ENCODE results near the gene PGA5.

Gene PGA5

DNA sequence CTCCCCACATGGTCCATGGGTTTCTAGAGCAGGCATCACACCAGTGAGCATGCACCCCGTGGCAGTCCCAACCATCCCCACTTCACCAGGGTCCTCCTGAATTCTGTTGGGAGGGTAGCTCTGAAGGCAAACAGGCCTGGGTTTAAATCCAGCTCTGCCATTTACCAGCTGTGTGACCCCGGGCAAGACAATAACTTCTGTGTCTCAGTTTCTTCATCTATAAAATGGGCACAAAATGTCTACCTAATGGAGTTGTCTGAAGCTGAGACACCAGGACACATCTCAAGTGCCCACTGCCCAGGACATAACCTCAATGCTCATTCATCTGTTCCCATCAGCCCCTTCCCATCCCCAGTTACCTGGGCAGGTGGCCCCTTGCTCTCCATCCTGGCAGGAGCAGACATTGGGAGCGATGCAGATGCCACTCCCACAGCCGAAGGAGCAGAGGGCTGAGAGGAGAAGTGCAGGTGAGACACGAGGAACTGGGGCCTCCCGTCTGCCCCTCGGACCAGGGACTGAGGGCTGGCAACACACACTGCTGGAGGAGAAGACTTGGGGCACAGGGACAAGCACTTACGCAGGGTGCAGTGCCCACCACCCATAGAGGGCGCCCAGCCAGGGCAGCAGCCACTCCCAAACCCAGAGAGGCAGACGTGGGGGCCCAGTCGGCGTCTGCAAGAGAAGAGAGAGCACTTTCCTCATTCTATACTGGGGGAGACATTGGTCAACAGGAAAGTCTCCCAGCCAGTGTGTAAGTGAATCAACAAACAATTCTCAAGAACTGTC is 50.1 kb downstream of the PGA5 start:
- Histone ChIP-seq H3K9me2 (replicated peaks; ENCODE audit: low read depth, low read length) (no peaks in the 10 kb centered on the region), H2AFZ (ENCODE audit: low read length) (no peak overlapping the region), H3K27me3 (ENCODE audit: insufficient read depth, low read length, poor library complexity, severe bottlenecking) (no peaks in the 10 kb centered on the region), H3K4me2 (ENCODE audit: low read depth, low read length, poor library complexity, severe bottlenecking) (no peak overlapping the region), H3K4me3 (ENCODE audit: low read length, poor library complexity, severe bottlenecking) (no peak overlapping the region), H3K36me3 (ENCODE audit: insufficient read depth, low read length) (no peaks in the 10 kb centered on the region), H3F3A (ENCODE audit: low read depth) (no peaks in the 10 kb centered on the region), H4K20me1 (ENCODE audit: insufficient read depth, low read length, poor library complexity, severe bottlenecking) (no peaks in the 10 kb centered on the region), H3K9me3 (ENCODE audit: insufficient read depth, low read depth, low read length) (no peaks in the 10 kb centered on the region), H3K79me2 (ENCODE audit: insufficient read depth, low read length) (no peaks in the 10 kb centered on the region), H3K4me1 (ENCODE audit: insufficient read depth, low read length, poor library complexity, severe bottlenecking) (peaks cover 12% of the 10 kb centered on the region), H3K9ac (ENCODE audit: low read depth, low read length, poor library complexity, severe bottlenecking) (no peak overlapping the region)
- TF ChIP-seq EZH2phosphoT487 (IDR thresholded peaks at IDR 0.05; ENCODE audit: borderline replicate concordance), result no peak
- TF ChIP-seq, protein P1, sequence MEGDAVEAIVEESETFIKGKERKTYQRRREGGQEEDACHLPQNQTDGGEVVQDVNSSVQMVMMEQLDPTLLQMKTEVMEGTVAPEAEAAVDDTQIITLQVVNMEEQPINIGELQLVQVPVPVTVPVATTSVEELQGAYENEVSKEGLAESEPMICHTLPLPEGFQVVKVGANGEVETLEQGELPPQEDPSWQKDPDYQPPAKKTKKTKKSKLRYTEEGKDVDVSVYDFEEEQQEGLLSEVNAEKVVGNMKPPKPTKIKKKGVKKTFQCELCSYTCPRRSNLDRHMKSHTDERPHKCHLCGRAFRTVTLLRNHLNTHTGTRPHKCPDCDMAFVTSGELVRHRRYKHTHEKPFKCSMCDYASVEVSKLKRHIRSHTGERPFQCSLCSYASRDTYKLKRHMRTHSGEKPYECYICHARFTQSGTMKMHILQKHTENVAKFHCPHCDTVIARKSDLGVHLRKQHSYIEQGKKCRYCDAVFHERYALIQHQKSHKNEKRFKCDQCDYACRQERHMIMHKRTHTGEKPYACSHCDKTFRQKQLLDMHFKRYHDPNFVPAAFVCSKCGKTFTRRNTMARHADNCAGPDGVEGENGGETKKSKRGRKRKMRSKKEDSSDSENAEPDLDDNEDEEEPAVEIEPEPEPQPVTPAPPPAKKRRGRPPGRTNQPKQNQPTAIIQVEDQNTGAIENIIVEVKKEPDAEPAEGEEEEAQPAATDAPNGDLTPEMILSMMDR (conservative IDR thresholded peaks at IDR 0.05; ENCODE audit: low read length), result peak; percentile 52

DNA sequence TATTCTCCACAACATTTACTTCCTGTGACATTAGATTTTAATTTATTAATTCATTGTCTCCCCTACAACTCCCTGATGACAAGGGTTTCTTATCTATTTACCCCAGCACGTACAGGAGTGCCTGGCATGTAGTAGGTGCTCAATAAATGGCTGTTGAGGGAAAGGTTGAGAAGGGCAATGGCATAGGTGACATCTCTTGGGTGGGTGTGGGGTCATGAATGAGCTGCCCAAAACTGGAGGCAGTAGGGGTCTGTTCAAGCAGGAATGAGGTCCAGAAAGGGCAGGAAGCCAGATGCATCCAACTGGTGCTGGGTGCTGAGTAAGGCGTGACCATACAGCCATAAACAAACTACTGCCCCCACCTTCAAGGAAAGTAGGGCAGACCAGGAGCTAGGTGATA is 51.4 kb downstream of the PGA5 start:
- TF ChIP-seq, protein P1 (conservative IDR thresholded peaks at IDR 0.05; ENCODE audit: low read length), result no peak
- TF ChIP-seq EZH2phosphoT487 (IDR thresholded peaks at IDR 0.05; ENCODE audit: borderline replicate concordance), result no peak
- Histone ChIP-seq H3K4me1 (ENCODE audit: insufficient read depth, low read length, poor library complexity, severe bottlenecking) (peaks cover 12% of the 10 kb centered on the region), H3K79me2 (ENCODE audit: insufficient read depth, low read length) (no peaks in the 10 kb centered on the region), H3K4me2 (ENCODE audit: low read depth, low read length, poor library complexity, severe bottlenecking) (no peak overlapping the region), H3F3A (ENCODE audit: low read depth) (no peaks in the 10 kb centered on the region), H3K4me3 (ENCODE audit: low read length, poor library complexity, severe bottlenecking) (no peak overlapping the region), H3K9me3 (ENCODE audit: insufficient read depth, low read depth, low read length) (no peaks in the 10 kb centered on the region), H3K27me3 (ENCODE audit: insufficient read depth, low read length, poor library complexity, severe bottlenecking) (no peaks in the 10 kb centered on the region), H4K20me1 (ENCODE audit: insufficient read depth, low read length, poor library complexity, severe bottlenecking) (no peaks in the 10 kb centered on the region), H3K36me3 (ENCODE audit: insufficient read depth, low read length) (peaks cover under 1% of the 10 kb centered on the region; the same call in 1 of the 2 replicates), H3K9ac (ENCODE audit: low read depth, low read length, poor library complexity, severe bottlenecking) (no peak overlapping the region), H2AFZ (ENCODE audit: low read length) (no peak overlapping the region), H3K9me2 (replicated peaks; ENCODE audit: low read depth, low read length) (no peaks in the 10 kb centered on the region)

DNA sequence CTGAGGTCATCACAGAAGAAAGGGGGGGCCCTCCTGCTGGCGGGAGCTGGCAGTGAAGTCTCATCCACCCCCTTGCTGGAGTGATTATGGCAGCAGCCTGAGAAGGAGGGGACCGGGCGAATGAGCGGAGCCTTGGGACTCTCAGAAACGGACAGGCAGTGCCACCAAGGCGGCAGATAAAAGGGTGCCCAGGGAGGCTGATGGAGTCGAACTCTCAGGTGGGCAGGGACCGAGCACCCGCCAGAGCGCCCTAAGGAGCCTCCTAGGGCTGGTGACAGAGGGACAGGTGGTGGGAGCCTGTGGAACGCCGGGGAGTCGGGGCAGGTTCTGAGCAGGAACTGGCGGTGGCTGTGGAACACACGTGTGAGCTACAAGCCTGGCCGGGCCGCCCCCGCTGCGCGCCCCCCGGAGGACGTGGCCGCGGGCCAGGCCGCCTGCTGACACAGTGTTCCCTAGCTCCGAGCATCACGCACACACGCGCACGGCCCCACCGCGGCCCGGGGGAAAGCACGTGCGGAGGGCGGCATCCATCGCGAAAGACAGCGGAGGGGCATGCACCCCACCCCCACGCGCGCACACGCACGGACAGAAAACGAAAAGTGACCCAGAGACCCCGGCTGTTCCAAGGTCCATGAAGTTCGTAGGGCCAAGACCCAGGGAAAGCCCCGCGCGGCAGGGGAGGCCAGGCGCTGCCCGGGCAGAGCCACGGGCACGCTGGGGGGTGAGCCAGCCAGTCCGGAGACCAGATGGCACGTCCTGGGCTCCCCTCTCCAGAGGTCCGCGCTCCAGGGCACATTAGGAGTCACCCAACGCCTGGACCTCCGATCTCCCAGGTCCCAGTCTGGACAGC is 53.1 kb downstream of the PGA5 start:
- H2AFZ ChIP-seq (ENCODE audit: low read length), result peak overlapping the region; percentile 93
- H3K9ac ChIP-seq (ENCODE audit: low read depth, low read length, poor library complexity, severe bottlenecking), result peak overlapping the region; percentile 75
- peak overlapping the region; percentile 70 for H3K4me3 ChIP-seq (ENCODE audit: low read length, poor library complexity, severe bottlenecking)
- peaks cover 20% of the 10 kb centered on the region for H3K4me1 ChIP-seq (ENCODE audit: insufficient read depth, low read length, poor library complexity, severe bottlenecking)
- peak overlapping the region; percentile 89 for H3K4me2 ChIP-seq (ENCODE audit: low read depth, low read length, poor library complexity, severe bottlenecking)
- no peaks in the 10 kb centered on the region for H4K20me1 ChIP-seq (ENCODE audit: insufficient read depth, low read length, poor library complexity, severe bottlenecking)
- H3K79me2 ChIP-seq (ENCODE audit: insufficient read depth, low read length), result no peaks in the 10 kb centered on the region
- no peaks in the 10 kb centered on the region for H3K9me3 ChIP-seq (ENCODE audit: insufficient read depth, low read depth, low read length)
- TF ChIP-seq EZH2phosphoT487 (IDR thresholded peaks at IDR 0.05; ENCODE audit: borderline replicate concordance), result no peak
- TF ChIP-seq, protein P1 (conservative IDR thresholded peaks at IDR 0.05; ENCODE audit: low read length), result no peak
- H3K36me3 ChIP-seq (ENCODE audit: insufficient read depth, low read length), result peaks cover 16% of the 10 kb centered on the region; the same call in 1 of the 2 replicates
- no peaks in the 10 kb centered on the region for H3K9me2 ChIP-seq (replicated peaks; ENCODE audit: low read depth, low read length)
- no peaks in the 10 kb centered on the region for H3F3A ChIP-seq (ENCODE audit: low read depth)
- H3K27me3 ChIP-seq (ENCODE audit: insufficient read depth, low read length, poor library complexity, severe bottlenecking), result no peaks in the 10 kb centered on the region

Data from Loucy (cell line).